HEK293 (cell line): ENCODE data around the gene PCSK1.

Experiments used
- BCL11B ChIP-seq: fragments of 450-650 bp; formaldehyde crosslinking; IDR thresholded peaks from 2 replicates; pipeline ENCODE4 v1.5.1; 2016; ENCODE audit warnings: low read depth, missing biosample characterization, missing genetic modification characterization
- CTCF ChIP-seq: fragments of 450-650 bp; formaldehyde crosslinking; IDR thresholded peaks from 2 replicates; pipeline ENCODE4 v1.5.1; 2016; ENCODE audit warnings: missing biosample characterization, missing genetic modification characterization
- REST ChIP-seq: fragments of 450-650 bp; formaldehyde crosslinking; IDR thresholded peaks from 2 replicates; pipeline ENCODE4 v1.5.1; 2016; ENCODE audit warnings: missing biosample characterization, missing genetic modification characterization
- ZBTB17 ChIP-seq: fragments of 450-650 bp; formaldehyde crosslinking; IDR thresholded peaks from 2 replicates; pipeline ENCODE4 v1.5.1; 2016; ENCODE audit warnings: missing biosample characterization, missing genetic modification characterization
- ZNF138 ChIP-seq: fragments of 450-650 bp; formaldehyde crosslinking; IDR thresholded peaks from 2 replicates; pipeline ENCODE4 v1.5.1; 2016; ENCODE audit warnings: missing biosample characterization, missing genetic modification characterization, borderline replicate concordance
- ZNF175 ChIP-seq: fragments of 450-650 bp; formaldehyde crosslinking; IDR thresholded peaks from 2 replicates; pipeline ENCODE4 v1.5.1; 2016; ENCODE audit warnings: missing biosample characterization, missing genetic modification characterization

GRCh38 chr5:96370976-96371375, 62.1 kb downstream of the PCSK1 start:
- TF ChIP-seq ZNF175 (tag by site-specific recombination) (no peak), CTCF (tag by site-specific recombination) (no peak), REST (no peak), ZNF138 (no peak), ZBTB17 (tag by site-specific recombination) (no peak), BCL11B (tag by site-specific recombination) (no peak)
